SJSA1 (cell line): ENCODE data around the gene SPG21. TPM values are rescaled to one million over a fixed set of nuclear protein-coding genes. Genes with fewer than 3 reads are reported as not detected.

Source experiments
- DNase-seq, 2 experiments: peaks; one replicate each; pipeline ENCODE4 v3.0.0-alpha.2; 2015 to 2020; ENCODE audit warnings: low spot score in 2 of 2, low read depth in 1 of 2
- H3K27ac ChIP-seq: fragments of 250-450 bp; sonication (Bioruptor Pico); 2 replicates; pipeline ENCODE4 v1.5.1; 2020; ENCODE audit warnings: mild to moderate bottlenecking, moderate library complexity
- H3K27me3 ChIP-seq: fragments of 250-450 bp; sonication (Bioruptor Pico); replicated peaks from 2 replicates; pipeline ENCODE4 v1.5.1; 2020; ENCODE audit warnings: mild to moderate bottlenecking, moderate library complexity
- H3K36me3 ChIP-seq: fragments of 250-450 bp; sonication (Bioruptor Pico); 2 replicates; pipeline ENCODE4 v1.5.1; 2020; ENCODE audit warnings: mild to moderate bottlenecking
- H3K4me1 ChIP-seq: fragments of 250-450 bp; sonication (Bioruptor Pico); replicated peaks from 2 replicates; pipeline ENCODE4 v1.6.1; 2021; ENCODE audit warnings: mild to moderate bottlenecking
- H3K4me3 ChIP-seq: fragments of 250-450 bp; sonication (Bioruptor Pico); 2 replicates; pipeline ENCODE4 v1.5.1; 2020; ENCODE audit warnings: mild to moderate bottlenecking
- H3K9me3 ChIP-seq: fragments of 250-450 bp; sonication (Bioruptor Pico); replicated peaks from 2 replicates; pipeline ENCODE4 v1.5.1; 2020; ENCODE audit warnings: mild to moderate bottlenecking
- total RNA-seq: library from RNA; depleted of rRNA; stranded (reverse); fragments of >200 nt; shearing (Covaris generic); gene quantifications from 2 replicates; pipeline ENCODE4 v1.2.3, GENCODE V29; 2014; rRNA removed

Gene SPG21
- total RNA-seq, 1 experiment from 2014 or later: 49.0 TPM

- Histone ChIP-seq H3K4me1 (no peaks in the 10 kb centered on the region), H3K4me3 (no peak overlapping the region), H3K27me3 (no peaks in the 10 kb centered on the region), H3K36me3 (no peaks in the 10 kb centered on the region), H3K9me3 (no peaks in the 10 kb centered on the region), H3K27ac (no peak overlapping the region)
- DNase-seq: no peak
These were observed 70.0 kb downstream of the SPG21 start for GRCh38 chr15:64919721-64920120.

GRCh38 chr15:64917211-64917610 lies 72.5 kb downstream of the SPG21 start:
- Histone ChIP-seq H3K9me3 (no peaks in the 10 kb centered on the region), H3K36me3 (no peaks in the 10 kb centered on the region), H3K27me3 (no peaks in the 10 kb centered on the region), H3K4me3 (no peak overlapping the region), H3K27ac (no peak overlapping the region), H3K4me1 (peaks cover 3% of the 10 kb centered on the region; the same call in 1 of the 2 replicates)
- no peak for DNase-seq

- DNase-seq: no peak
- no peaks in the 10 kb centered on the region for H3K27me3 ChIP-seq
- peaks cover 11% of the 10 kb centered on the region for H3K4me1 ChIP-seq
These were observed 73.3 kb downstream of the SPG21 start for GRCh38 chr15:64916365-64916764.

GRCh38 chr15:64915518-64916227 lies 74.0 kb downstream of the SPG21 start:
- Histone ChIP-seq H3K27me3 (no peaks in the 10 kb centered on the region), H3K27ac (no peak overlapping the region), H3K36me3 (no peaks in the 10 kb centered on the region), H3K4me1 (peaks cover 14% of the 10 kb centered on the region), H3K9me3 (no peaks in the 10 kb centered on the region), H3K4me3 (no peak overlapping the region)
- DNase-seq: no peak

More at GRCh38 chr15:64916365-64916764, 73.3 kb downstream of the SPG21 start:
- H3K9me3 ChIP-seq: no peaks in the 10 kb centered on the region
- no peak overlapping the region for H3K27ac ChIP-seq
- H3K36me3 ChIP-seq: no peaks in the 10 kb centered on the region
- no peak overlapping the region for H3K4me3 ChIP-seq

Other genes starting within 250 kb of the SPG21 start
- 0.11 TPM in 1 of 2 replicates, not detected in the other for gene RBPMS2, start 214.3 kb downstream of the SPG21 start, total RNA-seq
- gene PIF1, start 164.3 kb downstream of the SPG21 start, total RNA-seq: 20.1 and 29.2 TPM in 2 replicates
- gene PLEKHO2, start 148.0 kb downstream of the SPG21 start, total RNA-seq: 21.4 and 21.7 TPM in 2 replicates
- gene ANKDD1A, start 78.0 kb downstream of the SPG21 start, total RNA-seq: 1.3 and 3.3 TPM in 2 replicates
- gene MTFMT, start 39.7 kb upstream of the SPG21 start, total RNA-seq: 22.1 and 30.4 TPM in 2 replicates
- 1.1 TPM in 1 of 2 replicates, not detected in the other for gene SLC51B, start 55.5 kb upstream of the SPG21 start, total RNA-seq
- gene RASL12, start 78.1 kb upstream of the SPG21 start, total RNA-seq: 175 and 181 TPM in 2 replicates
- not detected in 2 replicates for gene KBTBD13, start 86.8 kb upstream of the SPG21 start, total RNA-seq
- gene UBAP1L, start 125.3 kb upstream of the SPG21 start, total RNA-seq: 0.38 and 0.87 TPM in 2 replicates
- gene PDCD7, start 143.9 kb upstream of the SPG21 start, total RNA-seq: 25.8 and 29.4 TPM in 2 replicates
- gene CLPX, start 195.4 kb upstream of the SPG21 start, total RNA-seq: 22.6 and 33.2 TPM in 2 replicates
- not detected in 2 replicates for gene CILP, start 221.6 kb upstream of the SPG21 start, total RNA-seq